Neural cell (in vitro differentiated cells): ENCODE data around the gene DSCAML1. TPM values are rescaled to one million over a fixed set of nuclear protein-coding genes. Genes with fewer than 3 reads are reported as not detected.

Experiments
- H2AFZ ChIP-seq: fragments of 200-600, 300-800 bp; sonication (generic), shearing (Covaris generic); 2 replicates; pipeline ENCODE4 v1.6.0; 2014; ENCODE audit warnings: low read depth, mild to moderate bottlenecking, antibody characterized with exemption, low read length, moderate library complexity
- H3F3A ChIP-seq: fragments of 200-600 bp; shearing (Covaris generic); 2 replicates; pipeline ENCODE4 v1.6.1; 2016; ENCODE audit warnings: mild to moderate bottlenecking, moderate library complexity, mixed read lengths, antibody characterized with exemption, low read length; ENCODE audit not compliant: insufficient read depth, poor library complexity, severe bottlenecking
- H3K27ac ChIP-seq: fragments of 200-600, 300-800 bp; sonication (generic), shearing (Covaris generic); 2 replicates; pipeline ENCODE4 v1.5.1; 2014; ENCODE audit warnings: mild to moderate bottlenecking, low read length, moderate library complexity
- H3K27me3 ChIP-seq: fragments of 300-800, 200-600 bp; sonication (generic), shearing (Covaris generic); 2 replicates; pipeline ENCODE4 v1.6.0; 2014; ENCODE audit warnings: mild to moderate bottlenecking, low read depth, low read length, moderate library complexity; ENCODE audit not compliant: insufficient read depth
- H3K36me3 ChIP-seq: fragments of 300-800, 200-600 bp; sonication (generic), shearing (Covaris generic); 2 replicates; pipeline ENCODE4 v1.5.1; 2014; ENCODE audit warnings: mild to moderate bottlenecking, antibody characterized with exemption, low read length, moderate library complexity; ENCODE audit not compliant: insufficient read depth
- H3K4me2 ChIP-seq: fragments of 300-800, 200-600 bp; sonication (generic), shearing (Covaris generic); 2 replicates; pipeline ENCODE4 v1.6.0; 2014; ENCODE audit warnings: mild to moderate bottlenecking, low read length
- H3K4me3 ChIP-seq: fragments of 300-800, 200-600 bp; sonication (generic), shearing (Covaris generic); 2 replicates; pipeline ENCODE4 v1.5.1; 2014; ENCODE audit warnings: mild to moderate bottlenecking, low read length, moderate library complexity
- H3K79me2 ChIP-seq: fragments of 200-600 bp; shearing (Covaris generic); replicated peaks from 2 replicates; pipeline ENCODE4 v1.6.0; 2014; ENCODE audit warnings: mild to moderate bottlenecking, low read length, moderate library complexity; ENCODE audit not compliant: insufficient read depth
- H3K9ac ChIP-seq: fragments of 300-800, 200-600 bp; sonication (generic), shearing (Covaris generic); 2 replicates; pipeline ENCODE4 v1.6.1; 2016; ENCODE audit warnings: mild to moderate bottlenecking, low read length, mixed read lengths
- H3K9me2 ChIP-seq: fragments of 200-600 bp; shearing (Covaris generic); 2 replicates; pipeline ENCODE4 v1.6.1; 2016; ENCODE audit warnings: mild to moderate bottlenecking, low read length, mixed read lengths; ENCODE audit not compliant: insufficient read depth
- H3K9me3 ChIP-seq: fragments of 200-600, 300-800 bp; sonication (generic), shearing (Covaris generic); 2 replicates; pipeline ENCODE4 v1.6.1; 2016; ENCODE audit warnings: mild to moderate bottlenecking, mixed run types, low read length, moderate library complexity, mixed read lengths
- H4K20me1 ChIP-seq: fragments of 200-600 bp; shearing (Covaris generic); 2 replicates; pipeline ENCODE4 v1.6.1; 2016; ENCODE audit warnings: mild to moderate bottlenecking, mixed run types; ENCODE audit not compliant: insufficient read depth
- CTCF ChIP-seq: fragments of 450-650 bp; IDR thresholded peaks from 2 replicates; pipeline ENCODE4 v1.5.1; 2014; ENCODE audit warnings: antibody characterized with exemption, mild to moderate bottlenecking, moderate library complexity; ENCODE audit not compliant: poor library complexity, severe bottlenecking
- EP300 ChIP-seq: fragments of 450-650 bp; conservative IDR thresholded peaks from 2 replicates; pipeline ENCODE4 v1.6.1; 2014; ENCODE audit warnings: antibody characterized with exemption, mild to moderate bottlenecking, moderate library complexity; ENCODE audit not compliant: poor library complexity, severe bottlenecking
- EZH2 ChIP-seq: fragments of 200-600, 300-800 bp; shearing (Covaris generic), sonication (generic); IDR thresholded peaks from 2 replicates; pipeline ENCODE4 v1.6.1; 2014; ENCODE audit warnings: antibody characterized with exemption, low read length, borderline replicate concordance, mild to moderate bottlenecking; ENCODE audit not compliant: insufficient read depth, poor library complexity, severe bottlenecking
- MXI1 ChIP-seq: fragments of 450-650 bp; conservative IDR thresholded peaks from 2 replicates; pipeline ENCODE4 v1.6.1; 2014; ENCODE audit warnings: antibody characterized with exemption, mild to moderate bottlenecking; ENCODE audit not compliant: poor library complexity, severe bottlenecking
- POLR2AphosphoS5 ChIP-seq: IDR thresholded peaks from 2 replicates; pipeline ENCODE4 v1.6.1; 2012
- RAD21 ChIP-seq: fragments of 450-650 bp; conservative IDR thresholded peaks from 2 replicates; pipeline ENCODE4 v1.6.1; 2014; ENCODE audit warnings: antibody characterized with exemption, mild to moderate bottlenecking, moderate library complexity
- REST ChIP-seq: IDR thresholded peaks from 2 replicates; pipeline ENCODE4 v1.6.1; 2012; ENCODE audit warnings: borderline replicate concordance
- SMC3 ChIP-seq: fragments of 450-650 bp; conservative IDR thresholded peaks from 2 replicates; pipeline ENCODE4 v1.6.1; 2014; ENCODE audit warnings: antibody characterized with exemption, mild to moderate bottlenecking, moderate library complexity; ENCODE audit not compliant: poor library complexity
- TAF1 ChIP-seq: IDR thresholded peaks from 2 replicates; pipeline ENCODE4 v1.6.1; 2012; ENCODE audit warnings: low read depth
- polyA plus RNA-seq: library from polyadenylated mRNA; depleted of rRNA; stranded (reverse); fragments of >200 nt; gene quantifications from 2 replicates; pipeline ENCODE4 v1.2.3, GENCODE V29; 2014

Gene DSCAML1
- polyA plus RNA-seq, 1 donor from 2014 or later = 1.3 TPM

- Histone ChIP-seq H3K9ac (no peak overlapping the region), H2AFZ (no peak overlapping the region), H3K4me3 (no peak overlapping the region), H3K4me2 (no peak overlapping the region), H4K20me1 (no peaks in the 10 kb centered on the region), H3K9me3 (no peaks in the 10 kb centered on the region), H3K9me2 (no peaks in the 10 kb centered on the region), H3K36me3 (no peaks in the 10 kb centered on the region), H3K79me2 (no peaks in the 10 kb centered on the region), H3K27me3 (no peaks in the 10 kb centered on the region), H3K27ac (no peak overlapping the region), H3F3A (no peaks in the 10 kb centered on the region)
- TF ChIP-seq EP300 (no peak), CTCF (no peak), TAF1 (no peak), EZH2 (no peak), POLR2AphosphoS5 (no peak), RAD21 (no peak), REST (no peak), MXI1 (no peak), SMC3 (no peak)
Measured at GRCh38 chr11:117688255-117688797, 108.7 kb downstream of the DSCAML1 start.

- Histone ChIP-seq H3K27ac (no peak overlapping the region), H3K9me2 (no peaks in the 10 kb centered on the region), H3K4me2 (no peak overlapping the region), H3K79me2 (no peaks in the 10 kb centered on the region), H3F3A (no peaks in the 10 kb centered on the region), H2AFZ (no peak overlapping the region), H3K27me3 (no peaks in the 10 kb centered on the region), H3K9ac (no peak overlapping the region), H3K4me3 (no peak overlapping the region), H3K36me3 (no peaks in the 10 kb centered on the region), H3K9me3 (no peaks in the 10 kb centered on the region), H4K20me1 (no peaks in the 10 kb centered on the region)
- no peak for TF ChIP-seq POLR2AphosphoS5
- TF ChIP-seq REST = no peak
- TF ChIP-seq TAF1 = no peak
- TF ChIP-seq CTCF = no peak
- TF ChIP-seq EP300 = no peak
- no peak for TF ChIP-seq EZH2
- no peak for TF ChIP-seq SMC3
- no peak for TF ChIP-seq RAD21
- no peak for TF ChIP-seq MXI1
Measured at GRCh38 chr11:117687776-117688175, 109.2 kb downstream of the DSCAML1 start.
